Natural killer cell (primary cell): Measurements from ENCODE around the gene KRI1. TPM values are rescaled to one million over a fixed set of nuclear protein-coding genes. Genes with fewer than 3 reads are reported as not detected.

Experiments
- ATAC-seq, 3 donors: fragments of 150-1000 bp in 2 of 3; fragments of 200-7000 bp in 1 of 3; cut with Tn5 transposase; 1 replicate in 1 of 3; 2 replicates in 2 of 3; pipeline ENCODE4 v1.10.0; 2021; ENCODE audit warnings: mild to moderate bottlenecking in 2 of 3, moderate library complexity in 2 of 3
- DNase-seq, 2 donors: peaks; one replicate each; pipeline versions ENCODE4 v3.0.0 to v3.0.0-alpha.2; 2013 to 2021; ENCODE audit warnings: mixed read lengths in 1 of 2
- H3K27ac ChIP-seq: one replicate; pipeline ENCODE4 v1.5.1; 2013; ENCODE audit warnings: mild to moderate bottlenecking, low read length
- H3K27me3 ChIP-seq: one replicate; pipeline ENCODE4 v1.6.1; 2013; ENCODE audit warnings: low read length; ENCODE audit not compliant: control insufficient read depth, insufficient read depth
- H3K36me3 ChIP-seq: one replicate; pipeline ENCODE4 v1.6.1; 2013; ENCODE audit warnings: low read length; ENCODE audit not compliant: control insufficient read depth, insufficient read depth
- H3K4me1 ChIP-seq: one replicate; pipeline ENCODE4 v1.6.1; 2013; ENCODE audit warnings: low read length; ENCODE audit not compliant: control insufficient read depth, insufficient read depth
- H3K4me3 ChIP-seq: one replicate; pipeline ENCODE4 v1.5.1; 2013; ENCODE audit warnings: low read length
- H3K9me3 ChIP-seq: one replicate; pipeline ENCODE4 v1.6.1; 2013; ENCODE audit warnings: low read length; ENCODE audit not compliant: control insufficient read depth, insufficient read depth
- H3K27ac Mint-ChIP-seq, 2 donors: one replicate each; pipeline ENCODE4 v1.8.0; 2022; ENCODE audit warnings: mild to moderate bottlenecking in 2 of 2, mixed read lengths in 2 of 2, moderate library complexity in 1 of 2
- H3K27me3 Mint-ChIP-seq, 2 donors: one replicate each; pipeline ENCODE4 v1.8.0; 2022; ENCODE audit warnings: low read depth in 2 of 2, mixed read lengths in 2 of 2
- H3K36me3 Mint-ChIP-seq: one replicate; pipeline ENCODE4 v1.8.0; 2022; ENCODE audit warnings: mixed read lengths
- H3K4me1 Mint-ChIP-seq, 2 donors: one replicate each; pipeline ENCODE4 v1.8.0; 2022; ENCODE audit warnings: mixed read lengths in 2 of 2
- H3K4me3 Mint-ChIP-seq: one replicate; pipeline ENCODE4 v1.8.0; 2022; ENCODE audit warnings: mild to moderate bottlenecking, moderate library complexity, mixed read lengths
- H3K9me3 Mint-ChIP-seq, 2 donors: one replicate each; pipeline ENCODE4 v1.8.0; 2022; ENCODE audit warnings: mixed read lengths in 2 of 2
- WGBS: methylation state at CpG from one replicate; pipeline ENCODE4 v1.1.7; 2013; ENCODE audit warnings: missing lambda C conversion rate; ENCODE audit not compliant: insufficient coverage; 5-methylcytosine and 5-hydroxymethylcytosine counted together
- intact Hi-C: fragments of 100-400 bp; cut with micrococcal nuclease; formaldehyde crosslinking; loops from one replicate; pipeline ENCODE4 v1.14.2; 2022
- total RNA-seq, 4 donors: library from RNA; stranded (reverse); fragments of 120-200 nt in 1 of 4; gene quantifications; one replicate each; pipeline versions ENCODE4 v1.2.3 to v1.2.4, GENCODE V29; 2013 to 2022
- TF ChIP-seq, protein P1 (sequence below): fragments of 200-600 bp; IDR thresholded peaks from one replicate; pipeline ENCODE4 v1.8.0; 2022; ENCODE audit warnings: antibody characterized with exemption

KRI1 gene
- total RNA-seq, 3 donors from 2014 or later (not counting 1 experiment from before 2014, with no cell fraction given) = 36.6 to 53.0 (median 49.5) TPM

DNA sequence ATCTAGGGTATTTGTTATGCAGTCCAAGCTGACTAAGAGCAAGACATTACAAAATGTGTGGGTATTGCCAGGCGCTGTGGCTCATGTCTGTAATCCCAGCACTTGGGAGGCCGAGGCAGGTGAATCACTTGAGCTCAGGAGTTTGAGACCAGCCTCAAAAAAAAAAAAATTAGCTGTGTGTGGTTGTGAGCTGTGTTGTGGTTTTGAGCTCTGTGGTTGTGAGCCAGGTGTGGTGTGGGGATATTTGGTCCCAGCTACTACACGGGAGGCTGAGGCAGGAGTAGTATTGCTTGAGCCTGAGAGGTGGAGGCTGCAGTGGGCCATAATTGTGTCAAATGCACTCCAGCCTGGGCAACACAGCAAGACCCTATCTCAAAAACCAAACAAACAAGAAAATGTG lies 57.1 kb downstream of the KRI1 start:
- TF ChIP-seq, protein P1, sequence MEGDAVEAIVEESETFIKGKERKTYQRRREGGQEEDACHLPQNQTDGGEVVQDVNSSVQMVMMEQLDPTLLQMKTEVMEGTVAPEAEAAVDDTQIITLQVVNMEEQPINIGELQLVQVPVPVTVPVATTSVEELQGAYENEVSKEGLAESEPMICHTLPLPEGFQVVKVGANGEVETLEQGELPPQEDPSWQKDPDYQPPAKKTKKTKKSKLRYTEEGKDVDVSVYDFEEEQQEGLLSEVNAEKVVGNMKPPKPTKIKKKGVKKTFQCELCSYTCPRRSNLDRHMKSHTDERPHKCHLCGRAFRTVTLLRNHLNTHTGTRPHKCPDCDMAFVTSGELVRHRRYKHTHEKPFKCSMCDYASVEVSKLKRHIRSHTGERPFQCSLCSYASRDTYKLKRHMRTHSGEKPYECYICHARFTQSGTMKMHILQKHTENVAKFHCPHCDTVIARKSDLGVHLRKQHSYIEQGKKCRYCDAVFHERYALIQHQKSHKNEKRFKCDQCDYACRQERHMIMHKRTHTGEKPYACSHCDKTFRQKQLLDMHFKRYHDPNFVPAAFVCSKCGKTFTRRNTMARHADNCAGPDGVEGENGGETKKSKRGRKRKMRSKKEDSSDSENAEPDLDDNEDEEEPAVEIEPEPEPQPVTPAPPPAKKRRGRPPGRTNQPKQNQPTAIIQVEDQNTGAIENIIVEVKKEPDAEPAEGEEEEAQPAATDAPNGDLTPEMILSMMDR = no peak
- peak overlapping the region; percentile 81 to 86 for H3K27ac Mint-ChIP-seq
- no peak overlapping the region for H3K27ac ChIP-seq
- H3K4me1 Mint-ChIP-seq = peaks cover 34 to 47% of the 10 kb centered on the region in 2 donors
- no peaks in the 10 kb centered on the region for H3K9me3 Mint-ChIP-seq
- peak in 2 of 3 donors; percentile 16 to 20 for ATAC-seq
- peaks cover 25% of the 10 kb centered on the region for H3K36me3 ChIP-seq
- no peaks in the 10 kb centered on the region for H3K27me3 Mint-ChIP-seq
- peaks cover 70% of the 10 kb centered on the region for H3K4me1 ChIP-seq
- intact Hi-C loops = no loop called here
- H3K27me3 ChIP-seq = no peaks in the 10 kb centered on the region
- H3K9me3 ChIP-seq = no peaks in the 10 kb centered on the region
- H3K4me3 Mint-ChIP-seq = peak overlapping the region; percentile 71
- WGBS = 26% methylated on average over 3 of the region's 3 CpGs
- no peak overlapping the region for H3K4me3 ChIP-seq
- peaks cover 9% of the 10 kb centered on the region for H3K36me3 Mint-ChIP-seq
- DNase-seq = peak in 1 of 2 donors; percentile 57

DNA sequence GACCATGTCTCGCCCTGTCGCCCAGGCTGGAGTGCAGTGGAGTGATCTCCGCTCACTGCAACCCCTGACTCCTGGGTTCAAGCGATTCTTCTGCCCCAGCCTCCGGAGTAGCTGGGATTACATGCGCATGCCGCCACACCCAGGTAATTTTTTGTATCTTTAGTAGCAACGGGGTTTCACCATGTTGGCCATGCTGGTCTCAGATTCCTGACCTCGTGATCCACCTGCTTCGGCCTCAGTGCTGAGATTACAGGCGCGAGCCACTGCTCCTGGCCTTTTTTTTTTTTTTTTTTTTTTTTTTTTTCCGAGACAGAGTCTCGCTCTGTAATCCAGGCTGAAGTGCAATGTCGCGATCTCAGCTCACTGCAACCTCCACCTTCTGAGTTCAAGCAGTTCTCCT lies 57.8 kb downstream of the KRI1 start:
- no peaks in the 10 kb centered on the region for H3K27me3 Mint-ChIP-seq
- intact Hi-C loops = no loop called here
- Histone ChIP-seq H3K27me3 (no peaks in the 10 kb centered on the region), H3K9me3 (no peaks in the 10 kb centered on the region), H3K36me3 (peaks cover 19% of the 10 kb centered on the region), H3K4me1 (peaks cover 68% of the 10 kb centered on the region), H3K4me3 (no peak overlapping the region), H3K27ac (no peak overlapping the region)
- TF ChIP-seq, protein P1 = no peak
- H3K4me1 Mint-ChIP-seq = peaks cover 33 to 45% of the 10 kb centered on the region in 2 donors
- WGBS = 95% methylated on average over 15 of the region's 16 CpGs
- H3K9me3 Mint-ChIP-seq = no peaks in the 10 kb centered on the region
- peak overlapping the region in 1 of 2 donors; percentile 86 for H3K27ac Mint-ChIP-seq
- peaks cover 2% of the 10 kb centered on the region for H3K36me3 Mint-ChIP-seq
- ATAC-seq = no peak
- H3K4me3 Mint-ChIP-seq = no peak overlapping the region
- no peak for DNase-seq

DNA sequence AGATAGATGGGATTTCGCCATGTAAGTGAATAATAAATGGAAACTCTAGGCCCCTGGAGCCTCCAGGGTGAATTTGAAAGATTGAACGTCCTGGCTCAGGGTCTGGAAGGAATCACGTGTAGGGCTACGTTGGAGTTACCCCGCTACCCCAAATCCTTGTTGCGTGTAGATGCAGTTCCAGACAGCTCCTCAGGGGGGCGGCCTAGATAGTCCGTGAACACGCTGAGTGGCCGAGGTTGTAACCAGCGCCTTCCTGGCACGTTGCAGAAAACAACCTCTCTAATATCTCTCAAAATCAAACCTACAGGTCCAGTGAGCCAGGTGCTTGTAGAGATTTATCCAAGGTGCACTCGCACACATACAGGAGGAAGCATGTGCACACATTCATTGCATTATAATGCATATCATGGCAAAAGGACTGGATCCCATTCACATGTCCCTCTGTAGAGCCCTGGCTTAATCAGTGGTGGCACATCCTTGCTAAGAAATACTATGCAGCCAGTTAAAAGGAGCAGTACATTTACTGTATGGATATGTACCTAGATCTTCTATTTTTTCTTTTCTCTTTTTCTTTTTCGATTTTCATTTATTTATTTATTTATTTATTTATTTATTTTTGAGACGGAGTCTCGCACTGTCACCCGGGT lies 60.1 kb downstream of the KRI1 start:
- ATAC-seq (peak; percentile 48 to 69 (median 52)), DNase-seq (peak; percentile 80 to 89)
- H3K27me3 ChIP-seq = no peaks in the 10 kb centered on the region
- Mint-ChIP-seq H3K4me1 (peaks cover 34 to 53% of the 10 kb centered on the region in 2 donors), H3K36me3 (no peaks in the 10 kb centered on the region), H3K9me3 (no peaks in the 10 kb centered on the region), H3K27ac (peak overlapping the region; percentile 58 to 78), H3K4me3 (peak overlapping the region; percentile 65), H3K27me3 (no peaks in the 10 kb centered on the region)
- peaks cover 63% of the 10 kb centered on the region for H3K4me1 ChIP-seq
- intact Hi-C loops = loop anchor here (1.0 kb wide), 1 partner anchor 67 kb away; no protein-coding TSS in a partner anchor
- H3K9me3 ChIP-seq = no peaks in the 10 kb centered on the region
- peaks cover 6% of the 10 kb centered on the region for H3K36me3 ChIP-seq
- TF ChIP-seq, protein P1 = peak; percentile 93
- H3K4me3 ChIP-seq = no peak overlapping the region
- no peak overlapping the region for H3K27ac ChIP-seq
- WGBS = 15% methylated on average over 14 of the region's 17 CpGs

Other genes starting within 250 kb of the KRI1 start
- 1 to 10 TPM; 1.7 to 4.1 (median 4.0) TPM for gene FDX2, start 250.0 kb downstream of the KRI1 start, total RNA-seq
- 10 to 100 TPM; 42.5 to 64.3 (median 55.9) TPM for gene RAVER1, start 232.5 kb downstream of the KRI1 start, total RNA-seq
- gene ICAM3, start 226.4 kb downstream of the KRI1 start, total RNA-seq = 100 to 1,000 TPM; 189 to 224 (median 199) TPM
- gene TYK2, start 185.4 kb downstream of the KRI1 start, total RNA-seq = 100 to 1,000 TPM; 401 to 469 (median 454) TPM
- gene CDC37, start 162.5 kb downstream of the KRI1 start, total RNA-seq = 100 to 1,000 TPM; 211 to 242 (median 223) TPM
- gene PDE4A, start 145.5 kb downstream of the KRI1 start, total RNA-seq = 10 to 100 TPM; 34.2 to 46.2 (median 44.9) TPM
- 10 to 100 TPM; 28.1 to 39.4 (median 34.6) TPM for gene KEAP1, start 62.7 kb downstream of the KRI1 start, total RNA-seq
- gene S1PR5, start 48.6 kb downstream of the KRI1 start, total RNA-seq = 100 to 1,000 TPM; 307 to 433 (median 368) TPM
- 100 to 1,000 TPM; 128 to 155 (median 138) TPM for gene ATG4D, start 22.1 kb downstream of the KRI1 start, total RNA-seq
- 100 to 1,000 TPM in 2 of 3 donors, 10 to 100 TPM in 1; 82.7 to 102 (median 101) TPM for gene CDKN2D, start 3.0 kb upstream of the KRI1 start, total RNA-seq
- gene AP1M2, start 21.3 kb upstream of the KRI1 start, total RNA-seq = 1 to 10 TPM in 1 of 3 donors, not detected in 2; 1.3 TPM
- 100 to 1,000 TPM; 231 to 306 (median 279) TPM for gene SLC44A2, start 59.5 kb upstream of the KRI1 start, total RNA-seq
- gene ILF3, start 88.3 kb upstream of the KRI1 start, total RNA-seq = 100 to 1,000 TPM; 329 to 365 (median 332) TPM
- 10 to 100 TPM; 29.0 to 37.5 (median 29.9) TPM for gene QTRT1, start 135.4 kb upstream of the KRI1 start, total RNA-seq
- 100 to 1,000 TPM; 419 to 491 (median 428) TPM for gene DNM2, start 152.1 kb upstream of the KRI1 start, total RNA-seq